Activated naive CD8-positive, alpha-beta T cell treated with anti-CD3 and anti-CD28 coated beads, Interleukin-2, amount 50 U/mL, for 24 hours (primary cell): ENCODE data around the gene BBX.
"Not testable (repeated sequence)": the region's sequence is repeated elsewhere in the genome, so short reads cannot be mapped to it uniquely, and the experiment has no call there.

Experiments
- ATAC-seq: fragments of 150-1000 bp; cut with Tn5 transposase; one replicate; pipeline ENCODE4 v1.10.0; 2021
- DNase-seq: peaks from one replicate; pipeline ENCODE4 v3.0.0; 2021
- H3K27ac Mint-ChIP-seq: one replicate; pipeline ENCODE4 v1.8.0; 2021; ENCODE audit warnings: mild to moderate bottlenecking, mixed read lengths
- H3K27me3 Mint-ChIP-seq: one replicate; pipeline ENCODE4 v1.8.0; 2021; ENCODE audit warnings: mixed read lengths
- H3K36me3 Mint-ChIP-seq: one replicate; pipeline ENCODE4 v1.8.0; 2021; ENCODE audit warnings: low read depth, mixed read lengths
- H3K4me1 Mint-ChIP-seq: one replicate; pipeline ENCODE4 v1.8.0; 2021; ENCODE audit warnings: mixed read lengths
- H3K4me3 Mint-ChIP-seq: one replicate; pipeline ENCODE4 v1.8.0; 2021; ENCODE audit warnings: mild to moderate bottlenecking, moderate library complexity, mixed read lengths
- H3K9me3 Mint-ChIP-seq: one replicate; pipeline ENCODE4 v1.8.0; 2021; ENCODE audit warnings: mixed read lengths

BBX gene

GRCh38 chr3:107831590-107831989, 308.8 kb downstream of the BBX start:
- Mint-ChIP-seq H3K4me3 (no peak overlapping the region), H3K4me1 (no peaks in the 10 kb centered on the region), H3K27ac (no peak overlapping the region), H3K36me3 (no peaks in the 10 kb centered on the region), H3K27me3 (no peaks in the 10 kb centered on the region), H3K9me3 (no peaks in the 10 kb centered on the region)
- no peak for ATAC-seq
- no peak for DNase-seq

GRCh38 chr3:107833043-107833442, 310.3 kb downstream of the BBX start:
- no peak for DNase-seq
- Mint-ChIP-seq H3K27me3 (no peaks in the 10 kb centered on the region), H3K9me3 (no peaks in the 10 kb centered on the region), H3K4me1 (peaks cover 6% of the 10 kb centered on the region), H3K36me3 (no peaks in the 10 kb centered on the region), H3K4me3 (no peak overlapping the region), H3K27ac (no peak overlapping the region)
- ATAC-seq, result no peak

GRCh38 chr3:107833722-107834416, 311.1 kb downstream of the BBX start:
- H3K27me3 Mint-ChIP-seq, result no peaks in the 10 kb centered on the region
- peaks cover 14% of the 10 kb centered on the region for H3K4me1 Mint-ChIP-seq
- no peak overlapping the region for H3K4me3 Mint-ChIP-seq
- DNase-seq (no peak), ATAC-seq (no peak)
- no peaks in the 10 kb centered on the region for H3K36me3 Mint-ChIP-seq
- H3K27ac Mint-ChIP-seq, result no peak overlapping the region
- no peaks in the 10 kb centered on the region for H3K9me3 Mint-ChIP-seq

- H3K9me3 Mint-ChIP-seq, H3K4me3 Mint-ChIP-seq, ATAC-seq, DNase-seq, H3K27me3 Mint-ChIP-seq, H3K27ac Mint-ChIP-seq, H3K36me3 Mint-ChIP-seq: not testable (repeated sequence)
- H3K4me1 Mint-ChIP-seq, result peaks cover 14% of the 10 kb centered on the region
Measured at GRCh38 chr3:107835001-107835400, 312.2 kb downstream of the BBX start.

GRCh38 chr3:107837895-107838612, 315.3 kb downstream of the BBX start:
- Mint-ChIP-seq H3K27me3 (no peaks in the 10 kb centered on the region), H3K27ac (peak overlapping the region; percentile 45), H3K4me3 (no peak overlapping the region), H3K36me3 (no peaks in the 10 kb centered on the region), H3K4me1 (peaks cover 14% of the 10 kb centered on the region), H3K9me3 (no peaks in the 10 kb centered on the region)
- DNase-seq, result no peak
- peak; percentile 77 for ATAC-seq

- DNase-seq (no peak), ATAC-seq (no peak)
- no peaks in the 10 kb centered on the region for H3K36me3 Mint-ChIP-seq
- H3K4me1 Mint-ChIP-seq, result peaks cover 14% of the 10 kb centered on the region
- H3K27me3 Mint-ChIP-seq, result no peaks in the 10 kb centered on the region
- H3K27ac Mint-ChIP-seq, result no peak overlapping the region
- no peak overlapping the region for H3K4me3 Mint-ChIP-seq
- no peaks in the 10 kb centered on the region for H3K9me3 Mint-ChIP-seq
Measured at GRCh38 chr3:107841831-107842230, 319.1 kb downstream of the BBX start.

GRCh38 chr3:107842940-107843339, 320.2 kb downstream of the BBX start:
- Mint-ChIP-seq H3K9me3 (no peaks in the 10 kb centered on the region), H3K4me3 (no peak overlapping the region), H3K4me1 (peaks cover 8% of the 10 kb centered on the region), H3K36me3 (no peaks in the 10 kb centered on the region), H3K27ac (no peak overlapping the region), H3K27me3 (no peaks in the 10 kb centered on the region)
- DNase-seq, result no peak
- ATAC-seq, result no peak

- no peaks in the 10 kb centered on the region for H3K27me3 Mint-ChIP-seq
- no peaks in the 10 kb centered on the region for H3K36me3 Mint-ChIP-seq
- DNase-seq, result no peak
- no peaks in the 10 kb centered on the region for H3K9me3 Mint-ChIP-seq
- no peaks in the 10 kb centered on the region for H3K4me1 Mint-ChIP-seq
- H3K27ac Mint-ChIP-seq, result no peak overlapping the region
- ATAC-seq, result no peak
- no peak overlapping the region for H3K4me3 Mint-ChIP-seq
Measured at GRCh38 chr3:107845380-107846278, 322.9 kb downstream of the BBX start.

- Mint-ChIP-seq H3K27ac (no peak overlapping the region), H3K4me1 (no peaks in the 10 kb centered on the region), H3K36me3 (no peaks in the 10 kb centered on the region), H3K27me3 (no peaks in the 10 kb centered on the region), H3K4me3 (no peak overlapping the region), H3K9me3 (no peaks in the 10 kb centered on the region)
- ATAC-seq (no peak), DNase-seq (peak; percentile 47)
Measured at GRCh38 chr3:107846279-107846852, 323.6 kb downstream of the BBX start.

GRCh38 chr3:107847791-107848190, 325.0 kb downstream of the BBX start:
- H3K27ac Mint-ChIP-seq, result no peak overlapping the region
- no peaks in the 10 kb centered on the region for H3K36me3 Mint-ChIP-seq
- ATAC-seq (no peak), DNase-seq (no peak)
- H3K27me3 Mint-ChIP-seq, result no peaks in the 10 kb centered on the region
- no peaks in the 10 kb centered on the region for H3K9me3 Mint-ChIP-seq
- no peaks in the 10 kb centered on the region for H3K4me1 Mint-ChIP-seq
- H3K4me3 Mint-ChIP-seq, result no peak overlapping the region

GRCh38 chr3:107848351-107848915, 325.7 kb downstream of the BBX start:
- DNase-seq, result no peak
- no peak overlapping the region for H3K4me3 Mint-ChIP-seq
- no peaks in the 10 kb centered on the region for H3K36me3 Mint-ChIP-seq
- no peaks in the 10 kb centered on the region for H3K4me1 Mint-ChIP-seq
- no peak overlapping the region for H3K27ac Mint-ChIP-seq
- no peak for ATAC-seq
- H3K9me3 Mint-ChIP-seq, result no peaks in the 10 kb centered on the region
- no peaks in the 10 kb centered on the region for H3K27me3 Mint-ChIP-seq

- H3K36me3 Mint-ChIP-seq, result no peaks in the 10 kb centered on the region
- DNase-seq, result no peak
- H3K4me1 Mint-ChIP-seq, result no peaks in the 10 kb centered on the region
- H3K9me3 Mint-ChIP-seq, result no peaks in the 10 kb centered on the region
- ATAC-seq, result no peak
- H3K4me3 Mint-ChIP-seq, result no peak overlapping the region
- peaks cover 2% of the 10 kb centered on the region for H3K27me3 Mint-ChIP-seq
- no peak overlapping the region for H3K27ac Mint-ChIP-seq
Measured at GRCh38 chr3:107850681-107851080, 327.9 kb downstream of the BBX start.

GRCh38 chr3:107853821-107854220, 331.1 kb downstream of the BBX start:
- H3K4me3 Mint-ChIP-seq, result no peak overlapping the region
- no peaks in the 10 kb centered on the region for H3K9me3 Mint-ChIP-seq
- ATAC-seq (no peak), DNase-seq (no peak)
- no peaks in the 10 kb centered on the region for H3K4me1 Mint-ChIP-seq
- no peak overlapping the region for H3K27ac Mint-ChIP-seq
- H3K36me3 Mint-ChIP-seq, result no peaks in the 10 kb centered on the region
- peaks cover 7% of the 10 kb centered on the region for H3K27me3 Mint-ChIP-seq

- no peak for ATAC-seq
- Mint-ChIP-seq H3K9me3 (no peaks in the 10 kb centered on the region), H3K4me1 (no peaks in the 10 kb centered on the region), H3K36me3 (no peaks in the 10 kb centered on the region), H3K4me3 (no peak overlapping the region), H3K27ac (no peak overlapping the region), H3K27me3 (peaks cover 7% of the 10 kb centered on the region)
- no peak for DNase-seq
Measured at GRCh38 chr3:107854733-107855132, 332.0 kb downstream of the BBX start.
